Measurements from ENCODE around the gene NDUFV1.
"Not testable (repeated sequence)": the region's sequence is repeated elsewhere in the genome, so short reads cannot be mapped to it uniquely, and the experiment has no call there.

The NDUFV1 gene

GRCh38 chr11:67626131-67626833 is 19.5 kb downstream of the NDUFV1 start:
- not testable (repeated sequence) for DNase-seq

GRCh38 chr11:67626970-67627369 is 20.2 kb downstream of the NDUFV1 start:
- DNase-seq = no peak

GRCh38 chr11:67627441-67627811 is 20.7 kb downstream of the NDUFV1 start:
- no peak for DNase-seq

- no peak for DNase-seq
These were observed 21.3 kb downstream of the NDUFV1 start for GRCh38 chr11:67627812-67628624.

- DNase-seq = no peak
These were observed 22.1 kb downstream of the NDUFV1 start for GRCh38 chr11:67628710-67629385.

GRCh38 chr11:67629386-67630227 is 22.9 kb downstream of the NDUFV1 start, which contains the start of gene NUDT8:
Gene NUDT8, minus strand, starts transcription at chr11:67629937. Its CDS starts 26 bp downstream, at chr11:67629911.
- peak; percentile 84 for DNase-seq

- peak; percentile 94 for DNase-seq
These were observed 23.6 kb downstream of the NDUFV1 start for GRCh38 chr11:67630228-67630942.

- DNase-seq = no peak
These were observed 24.2 kb downstream of the NDUFV1 start for GRCh38 chr11:67630943-67631331.

GRCh38 chr11:67631411-67631810 is 24.7 kb downstream of the NDUFV1 start:
- no peak for DNase-seq

- no peak for DNase-seq
These were observed 25.1 kb downstream of the NDUFV1 start for GRCh38 chr11:67631853-67632174.

GRCh38 chr11:67632175-67632981 is 25.6 kb downstream of the NDUFV1 start:
- DNase-seq = no peak

GRCh38 chr11:67632982-67633755 is 26.4 kb downstream of the NDUFV1 start:
- DNase-seq = no peak

GRCh38 chr11:67633758-67634365 is 27.1 kb downstream of the NDUFV1 start:
- DNase-seq = no peak

GRCh38 chr11:67634366-67635230 is 27.9 kb downstream of the NDUFV1 start:
- no peak for DNase-seq

- DNase-seq = no peak
These were observed 28.4 kb downstream of the NDUFV1 start for GRCh38 chr11:67635231-67635521.

- no peak for DNase-seq
These were observed 30.2 kb downstream of the NDUFV1 start for GRCh38 chr11:67636962-67637361.

- not testable (repeated sequence) for DNase-seq
These were observed 30.7 kb downstream of the NDUFV1 start for GRCh38 chr11:67637441-67637840.

- DNase-seq = no peak
These were observed 32.0 kb downstream of the NDUFV1 start for GRCh38 chr11:67638535-67639437.
